GM13977 (cell line): Measurements from ENCODE around the gene FCHSD2.
"Not testable (repeated sequence)": the region's sequence is repeated elsewhere in the genome, so short reads cannot be mapped to it uniquely, and the experiment has no call there.

Source experiments
- DNase-seq: peaks from one replicate; pipeline ENCODE4 v3.0.0; 2012; ENCODE audit warnings: low spot score
- CTCF ChIP-seq: IDR thresholded peaks from 2 replicates; pipeline ENCODE4 v1.5.1; 2012; ENCODE audit warnings: mild to moderate bottlenecking, control low read depth; ENCODE audit not compliant: insufficient read depth; ENCODE audit errors: extremely low read depth, missing control alignments
- in situ Hi-C: fragments of 300-500 bp; cut with MboI; formaldehyde crosslinking; loops from one replicate; pipeline ENCODE4 v1.12.0; 2022; ENCODE audit warnings: low sequenced_read_pairs, low pct_unique_long_range_greater_than_20kb, mixed read lengths, inconsistent platforms; ENCODE audit not compliant: unreplicated experiment

The FCHSD2 gene

DNA sequence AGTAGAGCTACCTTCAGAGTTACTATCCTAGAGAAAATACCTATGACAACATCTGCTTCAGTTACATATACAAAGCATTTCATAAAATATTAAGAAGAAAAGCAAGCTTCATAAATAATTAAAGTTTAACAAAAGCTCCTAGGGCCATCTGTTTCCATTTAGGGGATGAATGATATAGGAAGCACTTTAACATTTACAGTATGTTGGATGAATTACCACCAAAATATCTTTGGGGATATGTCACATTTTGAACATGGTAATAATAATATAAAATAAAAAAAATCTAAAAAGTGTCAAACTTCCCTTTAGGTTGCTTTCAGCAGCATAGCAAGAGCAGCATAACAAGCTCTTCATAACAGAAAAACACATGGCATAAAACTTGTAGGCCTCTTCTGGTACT lies 223.3 kb downstream of the FCHSD2 start:
- in situ Hi-C loops, result no loop called here
- DNase-seq, result no peak
- TF ChIP-seq CTCF, result no peak

GRCh38 chr11:72912253-72912652 lies 229.9 kb downstream of the FCHSD2 start:
- no peak for TF ChIP-seq CTCF
- no peak for DNase-seq
- in situ Hi-C loops, result no loop called here

GRCh38 chr11:72909558-72910388 lies 232.3 kb downstream of the FCHSD2 start:
- not testable (repeated sequence) for DNase-seq

GRCh38 chr11:72908032-72908676 lies 234.0 kb downstream of the FCHSD2 start:
- in situ Hi-C loops, result no loop called here
- no peak for TF ChIP-seq CTCF
- DNase-seq, result no peak

More at GRCh38 chr11:72909558-72910388, 232.3 kb downstream of the FCHSD2 start:
- in situ Hi-C loops, result not testable (repeated sequence)

GRCh38 chr11:72904016-72904415 lies 238.1 kb downstream of the FCHSD2 start:
- in situ Hi-C loops, result no loop called here
- TF ChIP-seq CTCF, result no peak
- no peak for DNase-seq

- no peak for TF ChIP-seq CTCF
- no peak for DNase-seq
- in situ Hi-C loops, result no loop called here
These were observed 240.7 kb downstream of the FCHSD2 start for GRCh38 chr11:72901374-72901773.

DNA sequence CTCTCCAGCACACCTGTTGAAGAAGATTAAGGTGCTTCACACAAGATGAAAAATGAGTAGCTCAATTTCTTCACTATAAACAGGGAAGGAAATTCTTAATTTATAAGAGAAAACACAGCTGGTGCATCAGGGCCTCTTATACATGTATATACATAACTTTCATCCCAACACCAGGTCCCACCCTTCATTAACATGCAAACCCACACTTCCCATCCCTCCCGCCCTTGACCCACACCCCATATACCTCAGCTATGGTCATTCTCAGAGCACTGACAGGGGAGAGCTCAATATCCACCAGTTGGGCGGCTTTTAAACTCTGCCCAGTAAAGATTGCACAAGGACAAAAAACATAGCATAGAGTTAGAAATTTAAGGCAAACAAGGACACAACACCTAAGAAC lies 242.1 kb downstream of the FCHSD2 start:
- TF ChIP-seq CTCF, result no peak
- in situ Hi-C loops, result no loop called here
- DNase-seq, result no peak
